CD4-positive, alpha-beta T cell (primary cell): Measurements from ENCODE around the gene CLOCK. TPM values are rescaled to one million over a fixed set of nuclear protein-coding genes. Genes with fewer than 3 reads are reported as not detected.

Source experiments
- ATAC-seq: fragments of 200-7000 bp; cut with Tn5 transposase; one replicate; pipeline ENCODE4 v1.10.0; 2022; ENCODE audit warnings: mild to moderate bottlenecking; ENCODE audit not compliant: poor library complexity
- CTCF ChIA-PET: fragments of 350-600 bp; sonication (Branson Sonifier 250); formaldehyde crosslinking; loops from one replicate; lab custom pipeline; 2021; ENCODE audit warnings: antibody characterized with exemption, inconsistent platforms; lab: Charles Lee
- POLR2A ChIA-PET: fragments of 350-600 bp; sonication (Branson Sonifier 250); formaldehyde crosslinking; loops from one replicate; lab custom pipeline; 2021; ENCODE audit warnings: antibody characterized with exemption, inconsistent platforms; lab: Charles Lee
- DNase-seq, 14 experiments: peaks; one replicate each; pipeline ENCODE4 v3.0.0-alpha.2; 2013 to 2020; ENCODE audit warnings: mixed read lengths in 2 of 14
- H3K27ac ChIP-seq, 2 donors: one replicate each; pipeline versions ENCODE4 v1.5.1 to v1.7.0; 2013; ENCODE audit warnings: low read length in 2 of 2, low read depth in 1 of 2, mild to moderate bottlenecking in 1 of 2
- H3K27me3 ChIP-seq, 2 experiments: 1 replicate in 1 of 2; 2 replicates in 1 of 2; pipeline versions ENCODE4 v1.6.1 to v1.7.0; 2013; ENCODE audit warnings: low read length in 2 of 2, control low read depth in 1 of 2, mild to moderate bottlenecking in 1 of 2, moderate library complexity in 1 of 2; ENCODE audit not compliant: insufficient read depth in 2 of 2, control insufficient read depth in 1 of 2
- H3K36me3 ChIP-seq: one replicate; pipeline ENCODE4 v1.6.1; 2013; ENCODE audit warnings: low read length, control low read depth; ENCODE audit not compliant: insufficient read depth
- H3K4me1 ChIP-seq: one replicate; pipeline ENCODE4 v1.6.1; 2013; ENCODE audit warnings: low read length, control low read depth; ENCODE audit not compliant: insufficient read depth
- H3K4me3 ChIP-seq: one replicate; pipeline ENCODE4 v1.5.1; 2013; ENCODE audit warnings: mild to moderate bottlenecking, low read length, moderate library complexity
- H3K9me3 ChIP-seq, 2 experiments: 1 replicate in 1 of 2; 2 replicates in 1 of 2; pipeline versions ENCODE4 v1.6.1 to v1.7.0; 2013; ENCODE audit warnings: low read length in 2 of 2, mild to moderate bottlenecking in 2 of 2, control low read depth in 1 of 2, moderate library complexity in 1 of 2; ENCODE audit not compliant: control insufficient read depth in 1 of 2, insufficient read depth in 1 of 2
- H3K27ac Mint-ChIP-seq: one replicate; pipeline ENCODE4 v1.8.0; 2020; ENCODE audit warnings: mixed read lengths
- H3K27me3 Mint-ChIP-seq: one replicate; pipeline ENCODE4 v1.8.0; 2021; ENCODE audit warnings: mixed read lengths
- H3K36me3 Mint-ChIP-seq: one replicate; pipeline ENCODE4 v1.8.0; 2021; ENCODE audit warnings: low read depth, mixed read lengths
- H3K4me1 Mint-ChIP-seq: one replicate; pipeline ENCODE4 v1.8.0; 2021; ENCODE audit warnings: low read depth, mixed read lengths
- H3K4me3 Mint-ChIP-seq: one replicate; pipeline ENCODE4 v1.8.0; 2020; ENCODE audit warnings: mild to moderate bottlenecking, mixed read lengths
- H3K9me3 Mint-ChIP-seq: one replicate; pipeline ENCODE4 v1.8.0; 2020; ENCODE audit warnings: mixed read lengths
- CTCF ChIP-seq: fragments of 200-600 bp; IDR thresholded peaks from one replicate; pipeline ENCODE4 v1.8.0; 2022; ENCODE audit warnings: antibody characterized with exemption, mild to moderate bottlenecking
- intact Hi-C, 2 experiments: fragments of 100-400 bp; cut with DNase I in 1 of 2; cut with micrococcal nuclease in 1 of 2; formaldehyde crosslinking; loops; one replicate each; pipeline versions ENCODE4 v1.15.1 to v1.9.0; 2023 to 2025; cut with DNase I, micrococcal nuclease
- total RNA-seq, 174 experiments: library from RNA in 2 of 174; stranded (reverse) in 2 of 174; gene quantifications; one replicate each; pipeline ENCODE4 v1.2.3 and lab custom pipeline; 2021 to 2026

The CLOCK gene
- total RNA-seq, 2 experiments from 2014 or later: 4.9 to 5.6 TPM

DNA sequence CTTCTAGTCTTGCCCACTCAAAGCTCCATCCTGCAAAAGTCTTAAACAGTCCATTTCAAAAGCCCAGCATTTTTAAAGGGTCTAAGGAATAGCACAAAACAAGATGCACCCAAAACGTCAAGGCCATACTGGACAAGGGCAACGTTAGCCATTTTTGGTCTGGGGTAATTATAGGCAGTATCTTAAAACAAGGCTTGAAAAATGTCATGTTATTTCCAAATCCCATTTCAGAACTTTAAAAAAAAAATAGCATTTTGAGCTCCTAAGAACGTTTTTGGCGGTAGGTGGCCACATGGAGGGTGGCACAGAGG is 151.5 kb downstream of the CLOCK start:
- Histone ChIP-seq H3K36me3 (no peaks in the 10 kb centered on the region), H3K27me3 (no peaks in the 10 kb centered on the region), H3K4me1 (peaks cover 34% of the 10 kb centered on the region), H3K9me3 (no peaks in the 10 kb centered on the region), H3K4me3 (peak overlapping the region; percentile 79), H3K27ac (peak overlapping the region; percentile 73 to 94)
- Mint-ChIP-seq H3K4me1 (peaks cover 42% of the 10 kb centered on the region), H3K9me3 (no peaks in the 10 kb centered on the region), H3K4me3 (peak overlapping the region; percentile 97), H3K27me3 (no peaks in the 10 kb centered on the region), H3K36me3 (peaks cover 27% of the 10 kb centered on the region), H3K27ac (peak overlapping the region; percentile 89)
- TF ChIP-seq CTCF: peak; percentile 43
- no peak for ATAC-seq
- POLR2A ChIA-PET: interaction anchor here (0.6 to 3.7 kb wide), 16 partner anchors 9 to 1564 kb away, joined by 3 to 37 read pairs (median 3); partner anchors contain the start of genes CLOCK, PPAT, REST and SRD5A3
- intact Hi-C loops: loop anchor here (1.0 to 5.0 kb wide), 5 partner anchors 47 to 457 kb away; partner anchors contain the start of genes CLOCK (in 2 of the 2), EXOC1 (in 1 of the 2) and SRD5A3 (in 1 of the 2)
- no peak for DNase-seq
- CTCF ChIA-PET: interaction anchor here (1.0 to 1.8 kb wide), 8 partner anchors 9 to 159 kb away, joined by 3 to 11 read pairs (median 4); partner anchors contain the start of gene SRD5A3

GRCh38 chr4:55393461-55394320 is 153.0 kb downstream of the CLOCK start:
- intact Hi-C loops: loop anchor here (2.0 to 5.0 kb wide), 3 partner anchors 47 to 554 kb away; partner anchors contain the start of genes CEP135 (in 1 of the 2), CLOCK (in 1 of the 2) and SRD5A3 (in 1 of the 2)
- H3K4me3 Mint-ChIP-seq: peak overlapping the region; percentile 32
- H3K4me1 Mint-ChIP-seq: peaks cover 33% of the 10 kb centered on the region
- no peak overlapping the region for H3K27ac Mint-ChIP-seq
- peaks cover 18% of the 10 kb centered on the region for H3K36me3 Mint-ChIP-seq
- Histone ChIP-seq H3K4me1 (peaks cover 27% of the 10 kb centered on the region), H3K4me3 (no peak overlapping the region), H3K9me3 (no peaks in the 10 kb centered on the region), H3K36me3 (no peaks in the 10 kb centered on the region), H3K27me3 (no peaks in the 10 kb centered on the region), H3K27ac (no peak overlapping the region)
- ChIA-PET CTCF (interaction anchor here (1.4 kb wide), 1 partner anchor 48 kb away, joined by 4 read pairs; the partner anchor contains the start of gene SRD5A3), POLR2A (interaction anchor here (0.8 to 3.7 kb wide), 2 partner anchors 19 to 152 kb away, joined by 4 to 37 read pairs; partner anchors contain the start of gene CLOCK)
- DNase-seq (no peak), ATAC-seq (no peak)
- TF ChIP-seq CTCF: no peak
- H3K27me3 Mint-ChIP-seq: no peaks in the 10 kb centered on the region
- no peaks in the 10 kb centered on the region for H3K9me3 Mint-ChIP-seq

- Histone ChIP-seq H3K9me3 (no peaks in the 10 kb centered on the region), H3K27ac (no peak overlapping the region), H3K4me3 (no peak overlapping the region), H3K27me3 (no peaks in the 10 kb centered on the region), H3K36me3 (no peaks in the 10 kb centered on the region), H3K4me1 (no peaks in the 10 kb centered on the region)
- POLR2A ChIA-PET: interaction anchor here (0.7 to 1.4 kb wide), 2 partner anchors 9 to 13 kb away, joined by 3 to 7 read pairs; partner anchors contain the start of gene TMEM165
- ATAC-seq: no peak
- H3K27ac Mint-ChIP-seq: no peak overlapping the region
- H3K9me3 Mint-ChIP-seq: no peaks in the 10 kb centered on the region
- H3K27me3 Mint-ChIP-seq: no peaks in the 10 kb centered on the region
- CTCF ChIA-PET: interaction anchor here (1.1 kb wide), 1 partner anchor 8 kb away, joined by 3 read pairs; the partner anchor contains the start of gene TMEM165
- intact Hi-C loops: no loop called here
- H3K36me3 Mint-ChIP-seq: no peaks in the 10 kb centered on the region
- no peaks in the 10 kb centered on the region for H3K4me1 Mint-ChIP-seq
- no peak for TF ChIP-seq CTCF
- no peak for DNase-seq
- H3K4me3 Mint-ChIP-seq: no peak overlapping the region
These were observed 159.9 kb downstream of the CLOCK start for GRCh38 chr4:55386840-55387239.
